ENCODE measurements around the gene LAP3. TPM values are rescaled to one million over a fixed set of nuclear protein-coding genes. Genes with fewer than 3 reads are reported as not detected.

LAP3 gene
- total RNA-seq, 3 donors from 2014 or later, result 101 to 106 (median 104) TPM

GRCh38 chr4:17619416-17620105 lies 42.6 kb downstream of the LAP3 start:
- H3K27me3 Mint-ChIP-seq (ENCODE audit: low read depth), result no peaks in the 10 kb centered on the region
- no peak overlapping the region for H3K4me3 Mint-ChIP-seq
- H3K9me3 Mint-ChIP-seq, result no peaks in the 10 kb centered on the region
- peaks cover 38% of the 10 kb centered on the region for H3K36me3 Mint-ChIP-seq (ENCODE audit: insufficient read depth)
- DNase-seq (no peak), ATAC-seq (no peak)
- H3K4me1 Mint-ChIP-seq (ENCODE audit: low read depth), result peaks cover 44% of the 10 kb centered on the region

GRCh38 chr4:17623451-17624001 lies 46.5 kb downstream of the LAP3 start:
- Mint-ChIP-seq H3K4me1 (ENCODE audit: low read depth) (peaks cover 26% of the 10 kb centered on the region), H3K27me3 (ENCODE audit: low read depth) (no peaks in the 10 kb centered on the region), H3K36me3 (ENCODE audit: insufficient read depth) (peaks cover 47% of the 10 kb centered on the region), H3K4me3 (no peak overlapping the region), H3K9me3 (no peaks in the 10 kb centered on the region)
- ATAC-seq (no peak), DNase-seq (no peak)

DNA sequence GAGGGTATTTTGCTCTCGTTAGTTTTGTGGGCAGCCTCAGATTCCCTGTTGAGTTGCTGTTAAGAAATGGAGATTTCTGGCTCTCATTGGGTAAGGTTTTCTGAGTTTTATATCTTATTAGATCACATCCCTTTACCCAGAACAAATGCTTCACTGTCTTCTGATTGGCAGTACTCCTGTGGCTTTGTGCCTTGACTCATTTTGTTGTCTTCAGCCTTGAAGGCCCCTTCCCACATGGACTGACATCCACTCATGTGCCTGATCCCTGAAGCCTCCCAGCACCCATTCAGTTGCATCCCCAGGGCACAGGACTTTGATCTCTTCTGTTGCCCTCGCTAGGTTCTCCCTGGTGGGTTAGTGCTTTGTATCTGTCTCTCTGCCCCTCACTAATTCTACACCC lies 47.8 kb downstream of the LAP3 start:
- Mint-ChIP-seq H3K4me3 (no peak overlapping the region), H3K9me3 (no peaks in the 10 kb centered on the region), H3K4me1 (ENCODE audit: low read depth) (peaks cover 13% of the 10 kb centered on the region), H3K36me3 (ENCODE audit: insufficient read depth) (peaks cover 46% of the 10 kb centered on the region), H3K27me3 (ENCODE audit: low read depth) (no peaks in the 10 kb centered on the region)
- ATAC-seq (no peak), DNase-seq (no peak)

- Mint-ChIP-seq H3K4me1 (ENCODE audit: low read depth) (peaks cover 4% of the 10 kb centered on the region), H3K36me3 (ENCODE audit: insufficient read depth) (peaks cover 33% of the 10 kb centered on the region), H3K27me3 (ENCODE audit: low read depth) (no peaks in the 10 kb centered on the region), H3K9me3 (no peaks in the 10 kb centered on the region), H3K4me3 (no peak overlapping the region)
- no peak for DNase-seq
- ATAC-seq, result no peak
Measured at GRCh38 chr4:17630228-17630627, 53.2 kb downstream of the LAP3 start.

GRCh38 chr4:17633600-17633999 lies 56.6 kb downstream of the LAP3 start:
- H3K4me3 Mint-ChIP-seq, result no peak overlapping the region
- peaks cover 23% of the 10 kb centered on the region for H3K36me3 Mint-ChIP-seq (ENCODE audit: insufficient read depth)
- ATAC-seq, result no peak

DNA sequence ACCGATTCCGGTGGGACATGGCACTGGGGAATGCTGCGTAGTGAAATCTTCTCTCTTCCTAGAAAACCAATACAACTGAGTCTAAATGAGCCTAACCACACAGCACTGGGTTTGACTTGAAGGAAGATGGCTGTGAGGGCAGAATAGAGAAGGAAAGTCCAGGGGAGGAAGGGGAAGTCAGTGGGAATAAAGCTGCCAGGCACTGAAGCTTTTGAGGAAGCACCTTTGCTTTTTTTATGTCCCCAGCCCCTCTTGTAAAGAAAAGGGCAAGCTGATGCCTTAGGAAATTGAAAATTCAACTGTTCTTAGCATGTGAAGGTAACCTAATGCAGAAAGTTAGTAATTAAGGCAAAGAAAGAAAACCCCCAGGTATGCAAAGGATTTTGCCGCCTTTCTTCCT lies 58.1 kb downstream of the LAP3 start:
- no peaks in the 10 kb centered on the region for H3K27me3 Mint-ChIP-seq (ENCODE audit: low read depth)
- DNase-seq (no peak), ATAC-seq (no peak)
- H3K4me3 Mint-ChIP-seq, result no peak overlapping the region
- H3K9me3 Mint-ChIP-seq, result no peaks in the 10 kb centered on the region
- H3K36me3 Mint-ChIP-seq (ENCODE audit: insufficient read depth), result peaks cover 15% of the 10 kb centered on the region
- H3K4me1 Mint-ChIP-seq (ENCODE audit: low read depth), result no peaks in the 10 kb centered on the region

More at GRCh38 chr4:17633600-17633999, 56.6 kb downstream of the LAP3 start:
- Mint-ChIP-seq H3K4me1 (ENCODE audit: low read depth) (no peaks in the 10 kb centered on the region), H3K27me3 (ENCODE audit: low read depth) (no peaks in the 10 kb centered on the region), H3K9me3 (no peaks in the 10 kb centered on the region)
- DNase-seq, result no peak

DNA sequence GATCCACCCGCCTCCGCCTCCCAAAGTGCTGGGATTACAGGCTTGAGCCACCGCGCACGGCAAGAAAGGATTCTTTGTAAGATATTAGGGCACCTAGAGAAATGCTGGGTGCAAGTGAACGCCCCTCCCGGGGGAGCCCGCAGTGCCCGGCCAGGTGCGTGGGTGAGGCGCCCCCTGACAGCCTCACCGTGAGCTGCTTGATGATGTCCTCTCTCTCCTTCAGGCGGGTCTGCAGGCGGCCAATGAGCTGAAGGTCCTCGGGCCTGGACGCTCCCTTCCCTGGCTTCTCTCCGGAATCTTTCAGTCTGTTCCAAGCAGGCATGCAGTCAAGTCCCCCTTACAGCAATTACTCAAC lies 59.3 kb downstream of the LAP3 start:
- ATAC-seq, result no peak

GRCh38 chr4:17636696-17637622 lies 60.0 kb downstream of the LAP3 start:
- H3K36me3 Mint-ChIP-seq (ENCODE audit: insufficient read depth), result peaks cover 15% of the 10 kb centered on the region
- no peaks in the 10 kb centered on the region for H3K4me1 Mint-ChIP-seq (ENCODE audit: low read depth)
- DNase-seq (peak; percentile 68), ATAC-seq (peak; percentile 84 to 86)
- no peaks in the 10 kb centered on the region for H3K9me3 Mint-ChIP-seq
- H3K27me3 Mint-ChIP-seq (ENCODE audit: low read depth), result no peaks in the 10 kb centered on the region
- H3K4me3 Mint-ChIP-seq, result no peak overlapping the region

More for the DNA sequence above, 59.3 kb downstream of the LAP3 start:
- no peaks in the 10 kb centered on the region for H3K27me3 Mint-ChIP-seq (ENCODE audit: low read depth)
- H3K4me1 Mint-ChIP-seq (ENCODE audit: low read depth), result no peaks in the 10 kb centered on the region
- no peak overlapping the region for H3K4me3 Mint-ChIP-seq
- no peaks in the 10 kb centered on the region for H3K9me3 Mint-ChIP-seq
- peaks cover 15% of the 10 kb centered on the region for H3K36me3 Mint-ChIP-seq (ENCODE audit: insufficient read depth)
- no peak for DNase-seq

- Mint-ChIP-seq H3K4me1 (ENCODE audit: low read depth) (no peaks in the 10 kb centered on the region), H3K4me3 (no peak overlapping the region), H3K36me3 (ENCODE audit: insufficient read depth) (peaks cover 11% of the 10 kb centered on the region), H3K27me3 (ENCODE audit: low read depth) (no peaks in the 10 kb centered on the region), H3K9me3 (no peaks in the 10 kb centered on the region)
- ATAC-seq (no peak), DNase-seq (no peak)
Measured at GRCh38 chr4:17639136-17639535, 62.1 kb downstream of the LAP3 start.

- Mint-ChIP-seq H3K9me3 (no peaks in the 10 kb centered on the region), H3K4me1 (ENCODE audit: low read depth) (no peaks in the 10 kb centered on the region), H3K4me3 (no peak overlapping the region), H3K27me3 (ENCODE audit: low read depth) (no peaks in the 10 kb centered on the region), H3K36me3 (ENCODE audit: insufficient read depth) (no peaks in the 10 kb centered on the region)
- DNase-seq (no peak), ATAC-seq (no peak)
Measured at GRCh38 chr4:17642398-17642783, 65.4 kb downstream of the LAP3 start.

GRCh38 chr4:17646693-17647092 lies 69.7 kb downstream of the LAP3 start:
- H3K36me3 Mint-ChIP-seq (ENCODE audit: insufficient read depth), result no peaks in the 10 kb centered on the region
- H3K4me1 Mint-ChIP-seq (ENCODE audit: low read depth), result peaks cover 9% of the 10 kb centered on the region
- no peak for ATAC-seq
- H3K9me3 Mint-ChIP-seq, result no peaks in the 10 kb centered on the region
- no peak overlapping the region for H3K4me3 Mint-ChIP-seq
- DNase-seq, result no peak
- no peaks in the 10 kb centered on the region for H3K27me3 Mint-ChIP-seq (ENCODE audit: low read depth)

DNA sequence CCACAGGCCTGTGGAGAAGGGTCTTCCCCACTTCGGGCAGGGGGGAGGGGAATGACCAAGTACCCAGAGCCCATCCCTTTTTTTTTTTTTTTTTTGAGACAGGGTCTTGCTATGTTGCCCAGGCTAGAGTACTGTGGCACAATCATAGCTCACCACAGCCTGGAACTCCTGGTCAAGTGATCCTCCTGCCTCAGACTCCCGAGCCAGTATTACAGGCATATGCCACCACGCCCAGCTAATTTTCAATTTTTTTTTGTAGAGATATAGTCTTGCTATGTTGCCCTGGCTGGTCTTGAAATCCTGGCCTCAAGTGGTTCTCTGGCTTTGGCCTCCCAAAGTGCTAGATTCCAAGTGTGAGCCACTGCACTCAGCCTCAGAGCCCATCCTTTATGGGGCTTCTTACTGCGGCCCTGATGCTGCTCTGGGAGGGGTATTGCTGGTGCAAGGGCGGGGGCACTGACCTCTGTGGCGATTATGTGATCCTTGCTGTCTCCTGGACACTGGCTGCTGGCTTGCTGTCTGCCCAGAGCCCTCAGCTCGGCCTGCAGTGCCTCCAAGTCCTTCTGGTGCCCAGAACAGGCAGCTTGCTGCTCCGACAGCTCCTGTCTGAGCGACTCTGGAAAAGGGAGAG lies 70.3 kb downstream of the LAP3 start:
- no peak overlapping the region for H3K4me3 Mint-ChIP-seq
- no peak for DNase-seq
- no peak for ATAC-seq

GRCh38 chr4:17647927-17648326 lies 70.9 kb downstream of the LAP3 start:
- Mint-ChIP-seq H3K9me3 (no peaks in the 10 kb centered on the region), H3K27me3 (ENCODE audit: low read depth) (no peaks in the 10 kb centered on the region), H3K36me3 (ENCODE audit: insufficient read depth) (no peaks in the 10 kb centered on the region), H3K4me1 (ENCODE audit: low read depth) (peaks cover 11% of the 10 kb centered on the region), H3K4me3 (no peak overlapping the region)
- DNase-seq, result no peak
- ATAC-seq, result no peak

More for the DNA sequence above, 70.3 kb downstream of the LAP3 start:
- Mint-ChIP-seq H3K9me3 (no peaks in the 10 kb centered on the region), H3K36me3 (ENCODE audit: insufficient read depth) (no peaks in the 10 kb centered on the region), H3K4me1 (ENCODE audit: low read depth) (peaks cover 11% of the 10 kb centered on the region), H3K27me3 (ENCODE audit: low read depth) (no peaks in the 10 kb centered on the region)

- no peak for ATAC-seq
- H3K27me3 Mint-ChIP-seq (ENCODE audit: low read depth), result no peaks in the 10 kb centered on the region
Measured at GRCh38 chr4:17650406-17650805, 73.4 kb downstream of the LAP3 start.

More at GRCh38 chr4:17650406-17650805, 73.4 kb downstream of the LAP3 start:
- Mint-ChIP-seq H3K4me1 (ENCODE audit: low read depth) (peaks cover 11% of the 10 kb centered on the region), H3K36me3 (ENCODE audit: insufficient read depth) (no peaks in the 10 kb centered on the region), H3K9me3 (no peaks in the 10 kb centered on the region), H3K4me3 (no peak overlapping the region)
- DNase-seq, result no peak

Data from activated T-cell treated with anti-CD3 and anti-CD28 coated beads, Interleukin-2, amount 50 U/mL, for 4 hours (primary cell).